SIG-M5 treated with dmso at 0.1 percent for 504 hours (cell line): Measurements from ENCODE around the gene NINL.

Source experiments
- DNase-seq: peaks from one replicate; lab custom pipeline; 2025; ENCODE audit not compliant: unreplicated experiment; lab: John Stamatoyannopoulos, UW

Gene NINL

DNA sequence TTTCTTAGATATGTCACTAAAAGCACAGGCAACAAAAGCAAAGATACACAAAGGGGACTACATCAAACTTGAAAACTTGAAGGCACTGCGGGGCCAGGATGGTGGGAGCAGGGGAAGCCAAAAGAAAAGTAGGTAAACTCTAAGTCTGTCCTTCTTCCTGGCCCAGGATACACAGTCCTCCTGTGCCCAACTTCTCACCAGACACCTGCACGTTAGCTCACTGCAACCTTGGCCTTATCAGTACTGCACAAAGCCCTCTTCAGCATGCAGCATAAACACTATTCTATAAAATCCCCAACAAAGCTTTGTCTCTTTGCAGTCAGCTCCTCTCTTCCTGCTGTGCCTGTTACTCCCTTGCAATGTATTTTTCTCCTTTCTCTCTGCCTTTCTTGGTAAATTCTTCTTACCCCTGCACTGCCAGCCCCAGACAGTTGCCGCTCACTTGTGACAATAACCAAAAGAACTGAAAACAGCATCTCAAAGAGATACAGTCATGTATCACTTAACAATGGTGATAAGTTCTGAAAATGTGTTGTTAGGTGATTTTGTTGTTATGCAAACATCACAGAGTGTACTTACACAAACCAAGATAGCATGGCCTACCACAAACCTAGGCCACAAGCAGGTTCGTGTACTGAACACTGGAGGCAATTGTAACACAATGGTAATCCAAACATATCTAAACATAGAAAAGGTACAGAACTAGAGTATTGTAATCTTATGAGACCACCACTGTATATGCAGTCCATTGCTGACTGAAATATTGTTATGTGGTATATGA, 51.2 kb downstream of the NINL start:
- DNase-seq, result no peak

DNA sequence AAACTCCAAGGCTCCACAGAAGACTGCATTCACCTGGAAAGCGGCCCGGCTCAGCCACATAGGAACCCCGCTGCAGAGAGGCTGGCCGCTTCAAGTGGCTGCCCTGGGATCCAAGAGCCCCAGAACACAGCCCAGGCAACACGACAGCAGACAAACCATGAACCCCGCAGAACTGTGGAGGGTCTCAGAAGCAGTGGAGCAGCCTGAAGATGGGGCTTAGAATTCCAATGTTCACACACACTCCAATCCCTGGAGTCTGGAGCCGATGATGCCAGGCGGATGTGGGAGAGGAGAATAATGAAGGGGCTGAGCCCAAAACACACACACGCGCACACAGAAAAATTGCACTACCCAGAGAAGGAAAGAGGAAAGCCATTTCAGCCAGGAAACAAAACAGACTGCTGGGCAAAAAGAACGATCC, 52.4 kb downstream of the NINL start:
- DNase-seq, result no peak

GRCh38 chr20:25532015-25532751, 53.1 kb downstream of the NINL start:
- DNase-seq, result no peak

DNA sequence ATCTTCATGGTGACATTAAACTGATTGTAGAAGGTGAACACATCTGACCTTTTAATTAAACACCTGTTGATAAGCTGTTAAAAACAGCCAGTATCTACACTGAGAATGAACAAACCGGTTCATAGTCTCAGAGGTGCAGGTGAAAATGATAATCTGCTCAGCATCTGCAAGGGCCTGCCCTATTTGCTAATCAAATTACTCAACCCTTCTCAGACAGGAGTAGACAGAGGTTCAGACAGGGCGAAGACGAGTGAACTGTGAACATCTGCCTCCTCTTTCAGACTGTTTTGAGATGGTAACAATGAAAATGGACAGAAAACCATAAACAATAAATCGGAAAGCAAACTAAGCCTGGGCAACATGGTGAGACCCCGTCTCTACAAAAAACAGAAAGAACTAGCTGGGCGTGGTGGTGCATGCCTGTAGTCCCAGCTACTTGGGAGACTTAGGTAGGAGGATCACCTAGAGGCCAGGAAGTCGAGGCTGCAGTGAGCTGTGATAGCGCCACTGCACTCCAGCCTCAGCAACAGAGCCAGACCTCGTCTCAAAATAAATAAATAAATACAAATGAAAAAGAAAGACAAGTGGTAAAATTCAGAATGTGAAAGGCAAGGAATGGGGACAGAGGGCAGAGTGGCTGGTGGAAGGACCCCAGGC, 55.9 kb downstream of the NINL start:
- no peak for DNase-seq

- DNase-seq, result no peak
These were observed 57.4 kb downstream of the NINL start for GRCh38 chr20:25527949-25528348.

DNA sequence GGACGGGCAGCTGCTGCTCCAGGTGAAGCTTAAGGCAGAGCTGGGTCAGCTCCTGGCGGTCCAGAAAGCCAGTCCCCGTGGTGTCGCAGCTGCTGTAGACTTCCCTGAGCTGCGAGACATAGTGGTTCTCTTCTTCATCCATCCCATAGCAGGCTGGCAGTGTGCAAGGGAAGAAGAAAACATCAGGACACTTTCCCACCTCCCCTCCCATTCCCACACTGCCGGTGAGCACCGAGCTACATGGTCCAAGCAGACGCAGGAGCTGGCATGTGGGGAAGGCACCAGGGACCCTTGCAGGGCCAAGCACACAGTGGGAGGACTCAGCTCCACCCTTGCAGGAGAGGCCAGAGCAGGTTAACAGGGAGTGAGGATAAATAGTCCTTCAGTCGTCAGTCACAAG, 58.9 kb downstream of the NINL start:
- no peak for DNase-seq

- peak; percentile 26 for DNase-seq
These were observed 59.5 kb downstream of the NINL start for GRCh38 chr20:25525867-25526266.

DNA sequence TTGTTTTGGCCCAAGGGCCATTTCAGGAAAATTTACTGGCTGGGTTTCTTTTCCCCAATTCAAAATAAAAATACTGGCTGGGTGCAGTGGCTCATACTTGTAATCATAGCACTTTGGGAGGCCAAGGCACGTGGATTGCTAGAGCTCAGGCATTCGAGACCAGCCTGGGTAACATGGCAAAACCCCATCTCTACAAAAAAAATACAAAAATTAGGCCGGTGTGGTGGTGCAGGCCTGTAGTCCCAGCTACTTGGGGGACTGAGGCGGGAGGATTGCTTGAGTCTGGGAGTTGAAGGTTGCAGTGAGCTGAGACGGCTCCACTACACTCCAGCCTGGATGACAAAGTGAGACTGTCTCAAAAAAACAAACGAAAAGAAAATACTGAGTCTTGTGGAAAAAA, 60.0 kb downstream of the NINL start:
- DNase-seq, result no peak

DNA sequence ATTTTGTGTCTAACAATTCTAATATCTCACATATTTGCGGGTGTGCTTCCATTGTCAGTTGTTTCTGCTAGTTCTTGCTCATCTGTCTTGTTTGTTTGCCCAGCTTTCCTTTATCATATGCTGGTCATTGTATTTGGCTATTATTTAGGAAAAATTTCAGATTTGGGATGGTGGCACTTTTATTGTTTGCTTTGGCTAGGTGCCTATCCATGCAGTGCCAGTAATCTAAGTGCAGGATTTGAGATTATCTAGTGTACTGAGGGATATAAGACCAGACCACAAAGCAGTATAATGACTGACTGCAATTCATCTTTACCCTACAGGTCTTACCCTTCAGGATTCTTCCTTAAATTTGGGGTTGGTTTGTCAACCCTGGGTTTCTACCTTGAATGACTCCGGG, 63.9 kb downstream of the NINL start:
- no peak for DNase-seq

DNA sequence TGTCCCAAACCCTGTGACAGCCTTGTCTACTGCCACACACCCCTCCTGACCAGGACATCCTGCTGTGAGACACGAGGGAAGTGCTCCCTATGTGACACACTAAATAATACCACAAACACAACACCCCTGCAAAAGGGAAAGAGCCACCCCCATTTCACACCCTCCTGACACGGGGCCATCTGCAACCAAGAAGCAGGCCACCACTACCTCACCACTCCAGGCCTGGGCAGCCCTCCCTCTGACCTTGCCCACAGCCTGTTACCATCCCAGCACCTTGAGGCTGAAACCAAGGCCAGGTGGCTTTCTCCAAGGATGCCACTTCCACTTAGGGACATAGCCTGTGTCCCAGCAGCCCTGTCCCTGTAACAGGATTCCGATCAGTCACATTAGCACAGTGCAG, 68.2 kb downstream of the NINL start:
- no peak for DNase-seq

- no peak for DNase-seq
These were observed 70.5 kb downstream of the NINL start for GRCh38 chr20:25514747-25515340.

DNA sequence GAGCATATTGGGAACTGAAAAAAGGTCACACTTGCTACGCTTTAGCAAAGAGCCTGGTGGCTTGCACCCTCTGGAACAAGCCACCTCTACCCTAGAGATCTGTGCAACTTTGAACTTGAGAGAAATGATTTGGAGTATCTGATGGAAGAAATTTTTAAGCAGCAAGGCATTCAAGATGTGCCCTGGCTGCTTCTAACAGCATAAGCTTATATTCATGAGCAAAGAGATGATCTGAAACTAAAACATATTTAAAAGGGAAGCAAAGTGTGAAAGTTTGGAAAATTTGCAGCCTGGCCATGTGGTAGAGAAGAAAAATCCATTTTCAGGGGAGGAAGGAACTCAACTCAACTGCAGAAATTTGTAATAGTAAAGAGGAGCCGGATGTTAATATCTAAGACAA, 71.1 kb downstream of the NINL start:
- DNase-seq, result no peak

GRCh38 chr20:25512709-25513108, 72.6 kb downstream of the NINL start:
- no peak for DNase-seq

DNA sequence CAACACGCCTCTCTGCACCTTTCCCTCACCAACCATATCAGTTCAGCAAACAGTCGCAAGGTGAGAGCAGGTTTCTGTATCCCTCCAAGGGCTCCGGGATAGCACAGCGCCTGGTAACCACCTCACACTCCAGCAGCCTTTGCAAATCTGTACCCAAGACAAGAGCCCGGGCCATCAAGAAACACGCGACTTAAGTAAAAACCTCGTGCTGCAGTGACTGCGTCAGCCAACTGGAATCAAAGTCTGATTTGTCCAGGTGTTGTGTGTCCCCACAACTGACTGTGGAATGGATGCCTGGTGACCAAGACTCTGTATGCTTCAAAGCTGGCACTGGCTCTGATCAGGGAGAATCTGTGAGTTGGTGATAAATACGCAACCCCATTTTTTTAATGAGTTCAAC, 74.1 kb downstream of the NINL start:
- DNase-seq, result no peak

GRCh38 chr20:25510721-25511120, 74.6 kb downstream of the NINL start:
- DNase-seq, result no peak

DNA sequence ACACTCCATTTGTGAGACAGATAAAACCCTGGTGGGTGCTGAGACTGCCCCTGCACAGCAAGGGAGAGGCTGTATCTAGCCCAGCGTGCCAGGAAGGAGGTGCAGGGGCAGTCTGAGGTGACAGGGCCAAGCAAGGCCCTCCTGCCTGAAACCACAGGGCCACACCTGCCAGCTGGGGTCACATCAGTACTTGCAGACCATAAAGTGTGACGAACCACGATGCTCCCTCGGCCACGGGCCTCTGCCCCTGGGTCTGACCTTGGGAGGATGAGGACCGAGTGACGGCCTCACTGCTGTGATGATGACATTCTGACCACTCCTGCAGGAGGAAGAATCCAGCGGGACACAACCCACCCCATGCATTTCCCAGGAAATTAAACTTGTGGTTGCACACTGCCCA, 75.1 kb downstream of the NINL start:
- DNase-seq, result no peak

- DNase-seq, result no peak
These were observed 76.2 kb downstream of the NINL start for GRCh38 chr20:25509084-25509483.

DNA sequence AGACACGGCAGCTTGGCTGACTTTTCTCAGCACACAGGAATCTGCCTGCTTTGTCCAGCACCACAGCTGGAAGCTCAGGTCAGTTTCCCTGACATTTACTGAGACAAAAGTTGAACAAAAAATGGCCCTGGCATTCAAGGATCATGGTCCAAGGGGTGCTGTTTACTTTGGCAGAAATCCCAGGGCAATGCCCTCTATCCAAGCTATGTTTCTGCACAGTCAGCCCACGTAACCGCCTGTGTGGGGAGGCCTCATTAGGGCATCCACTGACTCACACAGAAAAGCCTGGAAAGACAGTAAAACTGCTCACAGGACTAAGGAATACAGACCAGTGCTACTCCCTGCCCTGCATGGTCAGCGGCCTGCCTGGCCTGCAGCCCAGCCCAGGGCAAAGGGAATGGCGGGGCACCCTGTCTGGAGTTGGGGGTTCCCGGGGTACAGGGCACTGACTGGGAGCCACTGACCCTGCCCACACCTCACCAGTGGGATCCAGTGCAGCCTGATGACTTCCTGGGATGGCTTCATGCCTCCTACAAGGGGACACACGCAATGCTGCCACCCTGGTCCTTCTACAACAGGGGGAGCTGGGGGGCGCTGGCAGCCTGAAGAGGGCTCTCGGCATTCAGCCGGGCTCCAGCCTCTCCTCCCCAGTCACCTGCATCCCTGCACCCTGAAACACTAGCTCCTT, 77.1 kb downstream of the NINL start:
- DNase-seq, result no peak

GRCh38 chr20:25507385-25508082, 77.8 kb downstream of the NINL start:
- DNase-seq, result no peak

- DNase-seq, result no peak
These were observed 80.8 kb downstream of the NINL start for GRCh38 chr20:25504366-25505135.
